ENCODE results near the gene FER. TPM values are rescaled to one million over a fixed set of nuclear protein-coding genes. Genes with fewer than 3 reads are reported as not detected.

The FER gene
- total RNA-seq, 1 donor from 2014 or later: 38.2 TPM

DNA sequence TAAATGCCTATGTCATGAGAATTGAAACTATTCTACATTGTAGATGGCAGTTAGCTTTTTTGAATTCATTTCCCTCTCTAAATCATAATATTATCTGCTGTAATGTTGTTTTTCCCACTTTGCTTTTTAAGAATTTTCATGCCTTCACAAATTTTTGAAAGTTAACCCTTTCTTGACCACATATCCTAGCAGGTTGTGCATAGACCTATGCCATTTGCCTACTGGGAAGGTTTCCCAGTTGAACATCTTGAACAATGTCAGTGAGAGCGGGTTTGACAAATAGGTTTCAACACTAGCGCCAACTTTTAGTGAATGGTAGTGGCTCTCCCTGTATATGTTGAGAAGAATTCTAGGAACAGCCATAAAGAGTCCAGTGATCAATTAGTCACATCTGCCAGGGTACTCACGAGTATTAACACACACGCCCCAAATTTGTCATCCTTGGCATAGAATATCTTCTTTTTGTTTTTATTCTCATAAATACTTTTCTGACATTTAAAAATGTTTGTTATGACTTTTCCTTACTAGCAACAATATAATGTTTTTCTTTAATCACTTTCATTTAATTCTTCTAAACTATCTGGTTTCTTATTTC lies 354.5 kb downstream of the FER start:
- peaks cover 2% of the 10 kb centered on the region for H3K36me3 Mint-ChIP-seq (ENCODE audit: unreplicated experiment)
- peaks cover 24% of the 10 kb centered on the region for H3K4me1 Mint-ChIP-seq (ENCODE audit: unreplicated experiment)
- TF ChIP-seq, protein P1, sequence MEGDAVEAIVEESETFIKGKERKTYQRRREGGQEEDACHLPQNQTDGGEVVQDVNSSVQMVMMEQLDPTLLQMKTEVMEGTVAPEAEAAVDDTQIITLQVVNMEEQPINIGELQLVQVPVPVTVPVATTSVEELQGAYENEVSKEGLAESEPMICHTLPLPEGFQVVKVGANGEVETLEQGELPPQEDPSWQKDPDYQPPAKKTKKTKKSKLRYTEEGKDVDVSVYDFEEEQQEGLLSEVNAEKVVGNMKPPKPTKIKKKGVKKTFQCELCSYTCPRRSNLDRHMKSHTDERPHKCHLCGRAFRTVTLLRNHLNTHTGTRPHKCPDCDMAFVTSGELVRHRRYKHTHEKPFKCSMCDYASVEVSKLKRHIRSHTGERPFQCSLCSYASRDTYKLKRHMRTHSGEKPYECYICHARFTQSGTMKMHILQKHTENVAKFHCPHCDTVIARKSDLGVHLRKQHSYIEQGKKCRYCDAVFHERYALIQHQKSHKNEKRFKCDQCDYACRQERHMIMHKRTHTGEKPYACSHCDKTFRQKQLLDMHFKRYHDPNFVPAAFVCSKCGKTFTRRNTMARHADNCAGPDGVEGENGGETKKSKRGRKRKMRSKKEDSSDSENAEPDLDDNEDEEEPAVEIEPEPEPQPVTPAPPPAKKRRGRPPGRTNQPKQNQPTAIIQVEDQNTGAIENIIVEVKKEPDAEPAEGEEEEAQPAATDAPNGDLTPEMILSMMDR (IDR thresholded peaks at IDR 0.05): no peak
- DNase-seq (ENCODE audit: extremely low spot score, unreplicated experiment): no peak
- no peak overlapping the region for H3K27ac Mint-ChIP-seq (ENCODE audit: unreplicated experiment)
- H3K27me3 Mint-ChIP-seq (ENCODE audit: unreplicated experiment): no peaks in the 10 kb centered on the region
- no peak overlapping the region for H3K4me3 Mint-ChIP-seq (ENCODE audit: unreplicated experiment)
- H3K9me3 Mint-ChIP-seq (ENCODE audit: unreplicated experiment): no peaks in the 10 kb centered on the region

DNA sequence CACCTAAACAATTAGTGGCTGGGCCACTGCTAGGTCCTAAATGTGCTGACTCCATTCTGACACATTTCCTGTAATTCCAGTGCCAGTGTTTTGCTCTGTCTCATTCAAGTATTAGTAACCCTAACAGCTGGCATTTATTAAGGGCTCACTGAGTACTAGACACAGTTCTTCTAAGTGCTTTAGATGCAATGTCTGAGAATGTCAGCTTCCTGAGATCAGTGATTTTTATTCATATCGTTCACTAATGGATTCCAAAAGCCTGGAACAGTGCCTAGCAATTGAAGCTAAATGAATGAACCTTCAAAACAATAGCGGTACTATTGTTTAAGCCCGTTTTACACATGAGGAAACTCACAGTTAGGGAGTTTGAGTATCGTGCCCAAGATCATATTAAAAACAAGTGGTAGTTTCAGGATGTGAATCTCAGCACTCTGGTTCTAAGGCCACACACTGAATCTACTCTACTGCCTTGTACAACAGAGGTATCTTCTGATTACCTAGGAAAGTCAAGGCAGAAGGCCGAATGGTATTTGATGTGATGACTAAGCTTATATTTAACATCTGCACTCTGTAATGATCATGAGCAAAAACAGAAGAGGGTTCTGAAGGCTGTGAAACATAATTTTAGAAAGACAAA lies 358.1 kb downstream of the FER start:
- TF ChIP-seq, protein P1 (IDR thresholded peaks at IDR 0.05): no peak

DNA sequence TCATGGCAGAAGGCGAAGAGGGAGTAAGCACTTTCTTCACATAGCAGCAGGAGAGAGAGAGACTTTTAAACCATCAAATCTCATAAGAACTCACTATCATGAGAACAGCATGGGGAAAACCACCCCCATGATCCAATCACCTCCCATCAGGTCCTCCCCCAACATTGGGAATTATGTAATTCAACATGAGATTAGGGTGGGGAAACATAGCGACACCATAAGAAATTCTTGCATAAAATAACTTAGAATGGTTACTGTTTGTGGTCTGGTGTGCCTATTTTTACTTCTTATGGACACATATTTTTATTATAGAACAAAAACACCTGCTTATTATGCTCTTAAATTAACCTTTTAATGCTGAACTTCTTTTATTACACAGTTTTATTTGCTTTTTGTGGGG lies 364.0 kb downstream of the FER start:
- H3K4me1 Mint-ChIP-seq (ENCODE audit: unreplicated experiment): peaks cover 6% of the 10 kb centered on the region
- no peaks in the 10 kb centered on the region for H3K36me3 Mint-ChIP-seq (ENCODE audit: unreplicated experiment)
- TF ChIP-seq, protein P1 (IDR thresholded peaks at IDR 0.05): no peak
- DNase-seq (ENCODE audit: extremely low spot score, unreplicated experiment): no peak
- H3K27me3 Mint-ChIP-seq (ENCODE audit: unreplicated experiment): no peaks in the 10 kb centered on the region
- no peak overlapping the region for H3K4me3 Mint-ChIP-seq (ENCODE audit: unreplicated experiment)
- H3K27ac Mint-ChIP-seq (ENCODE audit: unreplicated experiment): no peak overlapping the region
- H3K9me3 Mint-ChIP-seq (ENCODE audit: unreplicated experiment): no peaks in the 10 kb centered on the region

More for the DNA sequence above, 358.1 kb downstream of the FER start:
- peaks cover 2% of the 10 kb centered on the region for H3K36me3 Mint-ChIP-seq (ENCODE audit: unreplicated experiment)
- H3K27me3 Mint-ChIP-seq (ENCODE audit: unreplicated experiment): no peaks in the 10 kb centered on the region
- H3K9me3 Mint-ChIP-seq (ENCODE audit: unreplicated experiment): no peaks in the 10 kb centered on the region
- H3K4me3 Mint-ChIP-seq (ENCODE audit: unreplicated experiment): peak overlapping the region; percentile 35
- peak overlapping the region; percentile 84 for H3K27ac Mint-ChIP-seq (ENCODE audit: unreplicated experiment)
- H3K4me1 Mint-ChIP-seq (ENCODE audit: unreplicated experiment): peaks cover 25% of the 10 kb centered on the region
- DNase-seq (ENCODE audit: extremely low spot score, unreplicated experiment): no peak

DNA sequence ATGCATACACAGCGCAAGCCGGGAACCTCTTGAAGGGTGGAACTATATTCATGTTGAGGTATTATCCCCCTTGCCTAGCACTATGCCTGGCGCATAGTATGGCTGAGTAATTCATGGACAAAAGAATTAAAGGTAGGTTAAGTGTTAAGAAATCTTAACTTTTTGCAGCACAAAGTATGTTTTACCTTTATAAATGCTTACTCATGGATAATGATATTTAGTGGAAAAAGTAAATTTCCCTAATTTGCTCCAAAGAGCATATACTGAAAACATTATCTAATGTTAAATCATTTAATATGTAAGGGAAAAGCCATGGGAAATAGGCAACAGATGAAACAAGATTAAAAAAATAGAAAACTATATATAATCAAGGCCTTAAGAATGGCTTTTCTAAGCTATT lies 365.9 kb downstream of the FER start:
- no peaks in the 10 kb centered on the region for H3K9me3 Mint-ChIP-seq (ENCODE audit: unreplicated experiment)
- no peaks in the 10 kb centered on the region for H3K27me3 Mint-ChIP-seq (ENCODE audit: unreplicated experiment)
- H3K4me1 Mint-ChIP-seq (ENCODE audit: unreplicated experiment): no peaks in the 10 kb centered on the region
- H3K27ac Mint-ChIP-seq (ENCODE audit: unreplicated experiment): no peak overlapping the region
- TF ChIP-seq, protein P1 (IDR thresholded peaks at IDR 0.05): no peak
- no peak overlapping the region for H3K4me3 Mint-ChIP-seq (ENCODE audit: unreplicated experiment)
- DNase-seq (ENCODE audit: extremely low spot score, unreplicated experiment): no peak
- no peaks in the 10 kb centered on the region for H3K36me3 Mint-ChIP-seq (ENCODE audit: unreplicated experiment)

DNA sequence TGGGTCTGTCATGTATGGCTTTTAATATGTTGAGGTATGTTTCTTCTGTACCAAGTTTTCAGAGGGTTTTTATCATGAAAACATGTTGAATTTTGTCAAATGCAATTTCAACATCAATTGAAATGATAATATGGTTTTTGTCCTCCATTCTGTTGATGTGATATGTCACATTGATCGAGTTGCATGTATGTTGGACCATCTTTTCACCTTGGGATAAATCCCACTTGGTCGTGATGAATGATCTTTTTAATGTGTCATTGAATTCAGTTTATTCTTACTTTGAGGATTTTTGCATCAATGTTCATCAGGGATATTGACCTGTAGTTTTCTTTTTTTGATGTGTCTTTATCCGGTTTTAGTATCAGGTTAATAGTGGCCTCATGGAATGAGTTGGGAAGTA lies 373.5 kb downstream of the FER start:
- Mint-ChIP-seq H3K9me3 (ENCODE audit: unreplicated experiment) (peaks cover 28% of the 10 kb centered on the region), H3K4me1 (ENCODE audit: unreplicated experiment) (no peaks in the 10 kb centered on the region), H3K36me3 (ENCODE audit: unreplicated experiment) (peaks cover 16% of the 10 kb centered on the region), H3K27me3 (ENCODE audit: unreplicated experiment) (no peaks in the 10 kb centered on the region), H3K27ac (ENCODE audit: unreplicated experiment) (no peak overlapping the region), H3K4me3 (ENCODE audit: unreplicated experiment) (no peak overlapping the region)
- DNase-seq (ENCODE audit: extremely low spot score, unreplicated experiment): no peak
- TF ChIP-seq, protein P1 (IDR thresholded peaks at IDR 0.05): no peak

Data from osteocyte (in vitro differentiated cells).